GM12878 (cell line): Measurements from ENCODE around the gene HIC1. TPM values are rescaled to one million over a fixed set of nuclear protein-coding genes. Genes with fewer than 3 reads are reported as not detected.

Experiments
- CBX5 ChIP-seq: sonication (generic); IDR thresholded peaks from 2 replicates; pipeline ENCODE4 v1.6.1; 2016; ENCODE audit warnings: low read depth, moderate library complexity, mild to moderate bottlenecking, inconsistent platforms
- CHD2 ChIP-seq: IDR thresholded peaks from 2 replicates; pipeline ENCODE4 v1.6.1; 2011; ENCODE audit warnings: low read depth, low read length, improper control_type of control experiment, borderline replicate concordance
- CTCF ChIP-seq, 3 experiments: IDR thresholded peaks in 2 of 3; conservative IDR thresholded peaks in 1 of 3; 2 replicates each; pipeline ENCODE4 v1.5.1; 2011; ENCODE audit warnings: low read depth in 3 of 3, low read length in 3 of 3, mild to moderate bottlenecking in 3 of 3, control low read depth in 2 of 3, moderate library complexity in 2 of 3, inconsistent platforms in 1 of 3, mixed read lengths in 1 of 3; ENCODE audit not compliant: control insufficient read depth in 2 of 3, insufficient read depth in 1 of 3; ENCODE audit errors: extremely low read depth in 1 of 3
- DPF2 ChIP-seq: fragments of 450-650 bp; IDR thresholded peaks from 2 replicates; pipeline ENCODE4 v1.6.1; 2017; ENCODE audit warnings: mild to moderate bottlenecking
- EP300 ChIP-seq, 2 experiments: fragments of 150-350 bp in 1 of 2; IDR thresholded peaks; 2 replicates each; pipeline ENCODE4 v1.6.1; 2011 to 2012; ENCODE audit warnings: low read depth in 2 of 2, low read length in 2 of 2, borderline replicate concordance in 1 of 2, improper control_type of control experiment in 1 of 2, inconsistent platforms in 1 of 2; ENCODE audit not compliant: control insufficient read depth in 1 of 2
- FOXK2 ChIP-seq: fragments of 450-650 bp; IDR thresholded peaks from 2 replicates; pipeline ENCODE4 v1.6.1; 2017; ENCODE audit warnings: mild to moderate bottlenecking, moderate library complexity
- GATAD2B ChIP-seq: fragments of 450-650 bp; conservative IDR thresholded peaks from 2 replicates; pipeline ENCODE4 v1.6.1; 2017; ENCODE audit warnings: low read depth, mild to moderate bottlenecking, moderate library complexity
- HSF1 ChIP-seq: fragments of 150-350 bp; IDR thresholded peaks from 2 replicates; pipeline ENCODE4 v1.6.1; 2014; ENCODE audit warnings: mild to moderate bottlenecking, low read depth, low read length
- KAT2A ChIP-seq: conservative IDR thresholded peaks from 2 replicates; pipeline ENCODE4 v1.6.1; 2011; ENCODE audit warnings: low read depth, low read length; ENCODE audit not compliant: control insufficient read depth
- KLF5 ChIP-seq: fragments of 450-650 bp; IDR thresholded peaks from 2 replicates; pipeline ENCODE4 v1.6.1; 2014; ENCODE audit warnings: mild to moderate bottlenecking; ENCODE audit not compliant: partially characterized antibody
- LARP7 ChIP-seq: fragments of 450-650 bp; IDR thresholded peaks from 2 replicates; pipeline ENCODE4 v1.6.1; 2017; ENCODE audit warnings: mild to moderate bottlenecking
- MLLT1 ChIP-seq: fragments of 450-650 bp; IDR thresholded peaks from 2 replicates; pipeline ENCODE4 v1.6.1; 2016; ENCODE audit warnings: mild to moderate bottlenecking
- MYB ChIP-seq: fragments of 150-350 bp; IDR thresholded peaks from 2 replicates; pipeline ENCODE4 v1.6.1; 2014; ENCODE audit warnings: mild to moderate bottlenecking, low read depth, low read length, borderline replicate concordance
- NR2C1 ChIP-seq: fragments of 450-650 bp; IDR thresholded peaks from 2 replicates; pipeline ENCODE4 v1.6.1; 2017; ENCODE audit warnings: antibody characterized with exemption, mild to moderate bottlenecking, moderate library complexity
- NR2F1 ChIP-seq: fragments of 450-650 bp; conservative IDR thresholded peaks from 2 replicates; pipeline ENCODE4 v1.6.1; 2017; ENCODE audit warnings: mild to moderate bottlenecking
- PAX5 ChIP-seq: IDR thresholded peaks from 2 replicates; pipeline ENCODE4 v1.6.1; 2011; ENCODE audit warnings: low read depth, low read length, borderline replicate concordance
- RB1 ChIP-seq: fragments of 450-650 bp; formaldehyde crosslinking; IDR thresholded peaks from 2 replicates; pipeline ENCODE4 v1.6.1; 2017; ENCODE audit warnings: mild to moderate bottlenecking, borderline replicate concordance
- RCOR1 ChIP-seq: conservative IDR thresholded peaks from 2 replicates; pipeline ENCODE4 v1.6.1; 2012; ENCODE audit warnings: low read depth, low read length, improper control_type of control experiment
- SMC3 ChIP-seq: IDR thresholded peaks from 2 replicates; pipeline ENCODE4 v1.6.1; 2011; ENCODE audit warnings: low read length, improper control_type of control experiment, borderline replicate concordance
- TCF12 ChIP-seq: IDR thresholded peaks from 2 replicates; pipeline ENCODE4 v1.6.1; 2011; ENCODE audit warnings: low read depth, mild to moderate bottlenecking, low read length
- USF2 ChIP-seq: IDR thresholded peaks from 2 replicates; pipeline ENCODE4 v1.6.1; 2011; ENCODE audit warnings: low read depth, low read length, improper control_type of control experiment, borderline replicate concordance
- ZNF622 ChIP-seq: fragments of 450-650 bp; IDR thresholded peaks from 2 replicates; pipeline ENCODE4 v1.6.1; 2017; ENCODE audit warnings: mild to moderate bottlenecking, inconsistent platforms
- polyA plus RNA-seq, 11 experiments: library from polyadenylated mRNA; depleted of rRNA in 4 of 11; unstranded in 6 of 11; stranded (reverse) in 5 of 11; fragments of >200 nt; fragmentation: Nextera tagmentation in 4 of 11; fragmentation: Illumina TruSeq in 1 of 11; extraction: Ambion mirVana in 4 of 11; extraction: Trizol in 1 of 11; gene quantifications; 1 replicate in 1 of 11; 2 replicates in 10 of 11; pipeline versions ENCODE4 v1.2.1 to v1.2.3, GENCODE V29; 2011 to 2016; ENCODE audit warnings: inconsistent platforms in 2 of 11, missing spikeins in 2 of 11, low read depth in 1 of 11
- total RNA-seq, 4 experiments: library from RNA; depleted of rRNA in 3 of 4; stranded (reverse); fragments of >200 nt in 3 of 4; fragmentation: Illumina TruSeq in 1 of 4; extraction: Trizol in 1 of 4; gene quantifications; 2 replicates each; pipeline versions ENCODE4 v1.2.1 to v1.2.3, GENCODE V29; 2013 to 2021
- TF ChIP-seq, protein P1 (sequence below): IDR thresholded peaks from 2 replicates; pipeline ENCODE4 v1.6.1; 2012; ENCODE audit warnings: mild to moderate bottlenecking, low read depth, low read length

HIC1 gene
- total and polyA plus RNA-seq, 10 of the 15 experiments (the other 5 are each of a cell fraction or from before 2014, with no cell fraction given): 0.11 to 61.1 (median 4.9) TPM

GRCh38 chr17:2083613-2084035 lies 28.7 kb downstream of the HIC1 start (continued):
- TF ChIP-seq TCF12 (peak; percentile 74), SMC3 (peak; percentile 49; the same call in 1 of the 2 replicates), DPF2 (no peak), LARP7 (no peak), NR2C1 (peak; percentile 49), CTCF (IDR thresholded peaks at IDR 0.05 in 2 of 3, conservative IDR thresholded peaks at IDR 0.05 in 1 of 3; ENCODE audit: control insufficient read depth in 2 of 3, extremely low read depth in 1 of 3, insufficient read depth in 1 of 3, low read depth in 3 of 3, low read length in 3 of 3) (peak in 2 of 3 experiments; percentile 30 to 37; a peak in 3 of 6 replicates), USF2 (no peak), MLLT1 (peak; percentile 48), CHD2 (peak; percentile 64), CBX5 (no peak), GATAD2B (peak; percentile 95), NR2F1 (peak; percentile 96), EP300 (IDR thresholded peaks at IDR 0.05; ENCODE audit: borderline replicate concordance in 1 of 2, control insufficient read depth in 1 of 2, low read depth in 2 of 2, low read length in 2 of 2) (peak; percentile 50 to 58; a peak in 2 of 4 replicates), MYB (no peak), ZNF622 (no peak), KLF5 (no peak), RB1 (no peak), KAT2A (no peak), PAX5 (peak; percentile 76; the same call in 1 of the 2 replicates), HSF1 (no peak), FOXK2 (no peak), RCOR1 (no peak)
- TF ChIP-seq, protein P1, sequence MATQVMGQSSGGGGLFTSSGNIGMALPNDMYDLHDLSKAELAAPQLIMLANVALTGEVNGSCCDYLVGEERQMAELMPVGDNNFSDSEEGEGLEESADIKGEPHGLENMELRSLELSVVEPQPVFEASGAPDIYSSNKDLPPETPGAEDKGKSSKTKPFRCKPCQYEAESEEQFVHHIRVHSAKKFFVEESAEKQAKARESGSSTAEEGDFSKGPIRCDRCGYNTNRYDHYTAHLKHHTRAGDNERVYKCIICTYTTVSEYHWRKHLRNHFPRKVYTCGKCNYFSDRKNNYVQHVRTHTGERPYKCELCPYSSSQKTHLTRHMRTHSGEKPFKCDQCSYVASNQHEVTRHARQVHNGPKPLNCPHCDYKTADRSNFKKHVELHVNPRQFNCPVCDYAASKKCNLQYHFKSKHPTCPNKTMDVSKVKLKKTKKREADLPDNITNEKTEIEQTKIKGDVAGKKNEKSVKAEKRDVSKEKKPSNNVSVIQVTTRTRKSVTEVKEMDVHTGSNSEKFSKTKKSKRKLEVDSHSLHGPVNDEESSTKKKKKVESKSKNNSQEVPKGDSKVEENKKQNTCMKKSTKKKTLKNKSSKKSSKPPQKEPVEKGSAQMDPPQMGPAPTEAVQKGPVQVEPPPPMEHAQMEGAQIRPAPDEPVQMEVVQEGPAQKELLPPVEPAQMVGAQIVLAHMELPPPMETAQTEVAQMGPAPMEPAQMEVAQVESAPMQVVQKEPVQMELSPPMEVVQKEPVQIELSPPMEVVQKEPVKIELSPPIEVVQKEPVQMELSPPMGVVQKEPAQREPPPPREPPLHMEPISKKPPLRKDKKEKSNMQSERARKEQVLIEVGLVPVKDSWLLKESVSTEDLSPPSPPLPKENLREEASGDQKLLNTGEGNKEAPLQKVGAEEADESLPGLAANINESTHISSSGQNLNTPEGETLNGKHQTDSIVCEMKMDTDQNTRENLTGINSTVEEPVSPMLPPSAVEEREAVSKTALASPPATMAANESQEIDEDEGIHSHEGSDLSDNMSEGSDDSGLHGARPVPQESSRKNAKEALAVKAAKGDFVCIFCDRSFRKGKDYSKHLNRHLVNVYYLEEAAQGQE: no peak
